Stimulated activated CD4-positive, alpha-beta T cell treated with anti-CD3 and anti-CD28 coated beads, TNF-alpha, amount 100 ng/mL, for 24 hours (primary cell): Measurements from ENCODE around the gene STAT5A.
"Not testable (repeated sequence)": the region's sequence is repeated elsewhere in the genome, so short reads cannot be mapped to it uniquely, and the experiment has no call there.

Experiments used
- DNase-seq, 3 experiments: peaks; one replicate each; pipeline ENCODE4 v3.0.0-alpha.2; 2020; ENCODE audit warnings: low read depth in 3 of 3

Gene STAT5A

DNA sequence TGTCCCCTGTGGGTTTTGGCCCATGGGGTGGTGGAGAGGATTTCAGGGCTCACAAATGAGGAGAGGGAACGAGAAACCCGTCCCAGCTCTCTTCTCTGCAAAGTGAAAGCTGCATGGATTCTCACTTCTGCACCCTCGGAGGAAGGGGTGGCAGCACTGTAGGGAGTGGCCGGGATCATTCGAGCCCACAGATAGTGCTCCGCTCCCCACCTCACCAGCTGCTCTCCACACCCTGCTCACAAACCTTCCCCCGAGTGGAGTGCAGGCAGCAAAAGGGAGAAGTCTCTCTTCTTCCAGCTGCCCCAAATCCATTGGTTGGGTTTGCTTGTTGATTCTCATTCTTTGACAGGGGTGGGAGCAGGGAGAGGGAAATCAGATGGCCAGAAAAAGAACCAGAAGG, 20.1 kb downstream of the STAT5A start:
- no peak for DNase-seq

- DNase-seq: no peak
Observed at GRCh38 chr17:42309142-42309541, 20.8 kb downstream of the STAT5A start.

DNA sequence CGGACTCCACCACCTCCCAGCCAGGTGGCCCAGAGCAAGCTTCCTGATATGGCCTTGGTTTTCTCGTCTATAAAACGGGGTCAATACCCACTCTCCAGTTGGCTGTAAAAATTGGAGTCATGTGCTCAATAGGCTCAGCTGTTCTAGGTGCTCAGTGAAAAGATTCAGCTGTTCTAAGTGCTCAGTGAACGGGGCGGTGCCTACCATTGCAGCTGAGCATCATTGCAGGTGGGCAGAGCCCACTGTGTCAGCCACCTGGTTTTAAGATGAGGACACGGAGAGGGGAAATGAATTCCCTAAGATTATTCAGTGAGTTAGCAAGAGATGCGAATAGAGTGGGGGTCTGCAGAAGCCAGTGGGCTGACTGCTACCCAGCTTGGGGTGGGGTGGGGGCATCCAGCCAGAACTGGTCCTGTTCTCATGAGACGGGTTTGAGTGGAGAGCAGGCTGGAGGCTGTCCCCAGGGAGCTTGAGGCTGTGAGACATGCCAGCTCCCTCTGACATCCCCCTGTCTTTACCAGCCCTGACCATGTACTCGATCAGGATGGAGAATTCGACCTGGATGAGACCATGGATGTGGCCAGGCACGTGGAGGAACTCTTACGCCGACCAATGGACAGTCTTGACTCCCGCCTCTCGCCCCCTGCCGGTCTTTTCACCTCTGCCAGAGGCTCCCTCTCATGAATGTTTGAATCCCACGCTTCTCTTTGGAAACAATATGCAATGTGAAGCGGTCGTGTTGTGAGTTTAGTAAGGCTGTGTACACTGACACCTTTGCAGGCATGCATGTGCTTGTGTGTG, 21.9 kb downstream of the STAT5A start:
- DNase-seq: no peak

- DNase-seq: peak in 1 of 3 experiments; percentile 38
Observed at GRCh38 chr17:42310787-42311215, 22.5 kb downstream of the STAT5A start.

DNA sequence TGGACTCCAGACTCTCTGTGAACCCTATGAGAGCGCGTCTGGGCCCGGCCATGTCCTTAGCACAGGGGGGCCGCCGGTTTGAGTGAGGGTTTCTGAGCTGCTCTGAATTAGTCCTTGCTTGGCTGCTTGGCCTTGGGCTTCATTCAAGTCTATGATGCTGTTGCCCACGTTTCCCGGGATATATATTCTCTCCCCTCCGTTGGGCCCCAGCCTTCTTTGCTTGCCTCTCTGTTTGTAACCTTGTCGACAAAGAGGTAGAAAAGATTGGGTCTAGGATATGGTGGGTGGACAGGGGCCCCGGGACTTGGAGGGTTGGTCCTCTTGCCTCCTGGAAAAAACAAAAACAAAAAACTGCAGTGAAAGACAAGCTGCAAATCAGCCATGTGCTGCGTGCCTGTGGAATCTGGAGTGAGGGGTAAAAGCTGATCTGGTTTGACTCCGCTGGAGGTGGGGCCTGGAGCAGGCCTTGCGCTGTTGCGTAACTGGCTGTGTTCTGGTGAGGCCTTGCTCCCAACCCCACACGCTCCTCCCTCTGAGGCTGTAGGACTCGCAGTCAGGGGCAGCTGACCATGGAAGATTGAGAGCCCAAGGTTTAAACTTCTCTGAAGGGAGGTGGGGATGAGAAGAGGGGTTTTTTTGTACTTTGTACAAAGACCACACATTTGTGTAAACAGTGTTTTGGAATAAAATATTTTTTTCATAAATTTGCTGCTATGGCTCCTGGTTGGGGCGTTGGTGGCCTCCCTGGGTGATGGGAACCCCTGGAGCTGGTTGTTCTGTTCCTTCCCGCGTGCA, 23.1 kb downstream of the STAT5A start:
- no peak for DNase-seq

GRCh38 chr17:42312035-42312284, 23.7 kb downstream of the STAT5A start:
- DNase-seq: no peak

DNA sequence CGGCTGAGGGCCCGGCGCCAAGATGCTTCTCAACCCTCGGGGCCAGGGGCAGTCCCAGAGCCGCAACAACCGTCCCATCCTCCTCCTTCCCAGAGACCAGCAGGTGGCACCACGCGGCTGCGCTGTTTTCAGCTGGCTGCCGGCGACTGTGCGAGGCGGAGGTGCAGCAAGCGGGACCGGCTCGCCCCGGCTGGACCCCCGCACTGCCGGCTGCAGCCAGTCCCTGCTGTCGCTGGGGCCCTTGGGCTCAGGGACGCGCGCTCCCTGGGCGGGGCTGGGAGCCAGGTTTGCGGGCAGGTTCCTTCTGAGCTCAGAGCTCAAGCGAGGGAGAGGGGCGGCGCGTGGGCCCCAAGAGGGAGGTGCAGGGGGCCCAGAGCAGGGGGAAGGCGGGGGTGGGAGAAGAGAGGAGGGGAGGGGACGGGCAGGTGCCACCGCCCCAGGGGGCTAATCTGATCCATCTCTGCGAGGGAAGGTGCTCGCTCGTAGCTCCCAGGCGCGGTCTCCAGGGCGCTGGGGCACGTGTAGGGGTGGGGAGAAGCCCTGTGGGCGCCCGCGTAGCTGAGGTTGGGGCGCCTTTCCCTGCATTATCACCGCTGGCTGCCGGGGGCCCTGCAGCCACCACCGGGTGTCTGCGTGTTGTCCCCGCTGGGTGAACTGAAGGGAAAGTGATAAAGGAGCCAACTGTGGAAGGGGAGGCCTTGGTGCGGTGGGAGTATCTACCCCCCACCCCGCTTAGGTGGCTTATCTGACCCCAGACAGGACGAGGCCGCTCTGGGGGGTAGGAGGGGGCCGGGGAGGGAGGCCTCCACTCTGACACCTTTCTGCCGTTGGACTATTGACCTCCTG, 24.2 kb downstream of the STAT5A start:
- peak; percentile 63 to 82 (median 67) for DNase-seq

DNA sequence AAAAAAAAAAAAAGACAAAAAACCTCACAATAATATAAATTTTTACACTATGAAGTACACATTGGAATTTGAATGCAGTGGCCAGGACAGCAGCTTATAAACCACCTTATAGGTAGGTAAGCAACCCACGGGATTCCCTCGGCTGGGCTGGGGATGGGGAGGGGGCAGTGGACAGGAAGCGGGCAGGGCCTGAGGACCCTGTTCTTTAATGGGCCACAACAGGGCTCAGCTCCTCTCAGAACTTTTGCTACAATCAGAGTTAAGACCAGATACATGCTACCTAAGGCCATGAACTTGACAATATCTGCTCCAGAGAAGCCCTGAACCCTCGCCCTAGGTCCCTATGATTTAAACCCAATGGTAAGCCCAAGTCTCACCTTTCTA, 25.1 kb downstream of the STAT5A start:
- no peak for DNase-seq

GRCh38 chr17:42313773-42314566, 25.7 kb downstream of the STAT5A start:
- no peak for DNase-seq

GRCh38 chr17:42315402-42316156, 27.3 kb downstream of the STAT5A start:
- no peak for DNase-seq

DNA sequence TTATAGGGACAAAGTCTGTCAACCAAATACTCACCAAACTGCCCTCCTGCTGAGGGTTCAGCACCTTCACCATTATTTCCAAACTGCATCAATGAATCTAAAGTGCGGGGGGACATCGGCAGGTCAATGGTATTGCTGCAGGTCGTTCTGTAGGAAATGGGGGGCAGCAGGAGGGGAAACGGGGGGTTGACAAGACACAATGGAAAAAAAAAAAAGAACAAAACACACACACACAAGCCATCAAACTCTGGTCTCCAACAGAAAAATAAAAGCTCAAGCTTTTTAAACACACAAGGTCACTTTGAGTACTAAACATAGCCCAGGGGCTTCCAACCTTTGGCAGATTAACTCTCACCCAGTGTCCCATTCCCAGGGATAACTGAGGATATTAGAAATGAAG, 28.5 kb downstream of the STAT5A start:
- no peak for DNase-seq

DNA sequence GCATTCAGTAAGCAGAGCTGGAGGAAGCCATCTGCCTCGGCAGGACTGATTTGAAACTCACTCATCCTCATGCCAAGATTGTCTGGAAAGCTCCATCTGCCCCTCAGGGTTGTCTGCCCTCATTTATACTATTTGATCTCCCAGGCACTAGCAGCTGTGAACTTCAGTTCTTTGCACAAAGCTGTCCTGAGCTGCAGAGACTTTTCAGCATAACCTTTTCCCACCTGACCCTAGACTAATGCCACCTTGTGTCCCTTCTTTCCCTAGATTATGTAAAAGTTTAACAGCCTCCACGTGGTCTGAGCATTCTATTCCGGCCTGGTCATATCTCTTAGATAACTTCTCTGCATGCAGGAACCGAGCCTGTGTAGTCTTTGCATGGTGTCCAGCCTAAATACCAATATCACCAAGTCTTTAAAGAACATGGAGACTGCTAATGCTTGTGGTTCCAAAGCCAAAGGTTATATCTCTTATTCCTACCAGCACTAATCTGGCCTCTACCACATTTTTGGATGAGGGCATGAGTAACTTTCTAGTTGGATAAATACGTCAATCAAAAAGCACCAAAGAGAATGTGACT, 29.1 kb downstream of the STAT5A start:
- no peak for DNase-seq

- not testable (repeated sequence) for DNase-seq
Observed at GRCh38 chr17:42317967-42318366, 29.7 kb downstream of the STAT5A start.

DNA sequence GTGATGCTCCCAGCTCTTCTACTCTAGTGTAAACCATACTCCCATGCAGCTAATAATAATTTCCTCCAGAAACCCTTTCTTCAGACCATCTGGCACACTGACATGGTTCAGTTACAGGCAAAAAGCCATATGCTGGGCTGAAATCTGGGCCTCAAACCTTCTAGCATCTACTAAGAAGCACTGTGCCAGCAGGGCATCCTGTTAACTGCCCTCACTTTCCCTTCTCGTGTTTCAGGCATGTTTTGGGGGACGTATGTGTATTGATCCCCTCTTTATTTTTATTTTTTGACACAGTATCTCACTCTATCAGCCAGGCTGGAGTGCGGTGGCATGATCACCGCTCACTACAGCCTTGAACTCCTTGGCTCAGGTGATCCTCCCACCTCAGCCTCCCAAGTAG, 33.3 kb downstream of the STAT5A start:
- DNase-seq: no peak

DNA sequence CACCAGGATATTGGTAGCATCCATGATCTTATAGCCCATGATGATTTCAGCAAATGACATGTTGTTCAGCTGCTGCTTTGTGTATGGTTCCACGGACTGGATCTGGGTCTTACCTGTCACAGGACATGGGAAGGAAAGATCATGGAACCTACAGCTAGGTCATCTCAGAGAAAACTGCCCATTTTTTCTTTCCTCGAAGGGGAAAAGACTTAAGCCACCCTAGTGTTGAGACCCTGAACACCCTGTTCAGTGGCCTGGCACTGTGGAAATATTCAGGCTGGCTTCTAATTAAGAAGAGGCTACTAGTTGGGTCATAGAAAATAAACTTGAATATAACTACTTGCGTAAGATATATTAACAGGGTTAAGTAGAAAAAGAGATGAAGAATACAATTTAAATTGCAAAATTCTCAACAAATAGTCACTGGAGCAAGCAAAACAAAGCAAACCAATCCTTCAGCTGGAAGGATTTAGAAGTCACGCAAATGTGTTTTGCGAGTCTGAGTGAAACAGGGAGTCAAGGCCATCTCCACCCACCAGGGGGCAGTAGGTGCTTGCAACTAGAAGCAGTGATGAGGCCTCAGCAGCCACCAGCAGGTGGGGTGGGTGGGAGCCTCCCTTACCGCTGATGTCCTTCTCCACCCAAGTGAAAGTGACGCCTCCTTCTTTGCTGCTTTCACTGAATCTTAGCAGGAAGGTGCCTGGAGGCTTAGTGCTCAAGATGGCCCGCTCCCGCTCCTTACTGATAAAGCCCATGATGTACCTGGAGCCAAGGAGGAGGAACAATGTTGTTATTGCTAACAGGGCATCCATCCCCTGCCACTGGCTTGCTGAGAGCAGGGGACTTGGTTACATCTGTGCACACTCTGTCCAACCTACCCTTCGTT, 34.3 kb downstream of the STAT5A start:
- DNase-seq: peak; percentile 87 to 95 (median 94)

DNA sequence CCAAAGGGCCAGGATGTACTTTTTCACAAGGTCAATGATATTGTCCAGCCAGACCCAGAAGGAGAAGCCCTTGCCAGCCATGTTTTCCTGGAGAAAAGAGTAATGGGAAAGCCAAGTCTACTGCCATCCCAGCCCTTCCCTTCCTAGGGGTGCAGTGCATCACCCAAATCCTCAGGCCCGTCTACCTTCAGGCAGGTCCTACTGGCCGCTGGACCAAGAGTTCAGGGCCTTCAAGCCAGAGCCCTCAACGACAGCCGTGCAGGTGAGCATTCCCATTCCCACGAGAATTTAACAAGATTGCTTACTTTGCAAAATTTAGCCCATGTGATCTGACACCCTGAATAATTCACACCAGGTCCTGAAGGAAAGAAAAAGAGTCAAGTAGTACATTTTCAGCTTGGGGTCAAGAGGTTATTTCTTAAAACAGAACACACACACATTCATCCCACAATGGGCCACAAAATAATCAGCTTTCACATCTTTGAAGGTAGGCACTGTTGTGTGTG, 35.0 kb downstream of the STAT5A start:
- no peak for DNase-seq

DNA sequence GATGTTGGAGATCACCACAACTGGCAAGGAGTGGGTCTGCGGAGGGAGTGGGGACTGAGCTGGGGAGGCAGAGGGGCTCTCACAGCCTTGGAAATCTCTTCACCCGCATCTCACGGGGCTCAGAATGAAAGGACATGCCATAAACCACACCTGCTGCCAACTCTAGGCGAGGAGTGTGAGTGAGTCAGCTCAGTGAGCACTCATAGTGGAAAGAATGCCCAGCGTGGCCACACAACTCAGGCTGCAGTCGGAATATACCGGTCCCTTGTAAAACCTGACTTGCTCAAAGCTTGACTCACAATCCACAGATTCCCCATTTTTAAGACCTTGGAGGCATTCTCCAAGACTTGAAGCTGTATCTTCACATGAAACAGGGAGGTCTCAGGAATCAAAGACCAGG, 36.7 kb downstream of the STAT5A start:
- DNase-seq: no peak

GRCh38 chr17:42329025-42329976, 41.0 kb downstream of the STAT5A start:
- DNase-seq: no peak
